Measurements from ENCODE around the gene PSMB4. TPM values are rescaled to one million over a fixed set of nuclear protein-coding genes. Genes with fewer than 3 reads are reported as not detected.

Gene PSMB4
- total and polyA plus RNA-seq, 2 experiments from 2014 or later = 348 to 417 TPM

- TF ChIP-seq ZNF462 (CRISPR knock-in tag; IDR thresholded peaks at IDR 0.05) = no peak
Observed at GRCh38 chr1:151406176-151406575, 6.8 kb downstream of the PSMB4 start (continued).

GRCh38 chr1:151407304-151407703 is 7.9 kb downstream of the PSMB4 start:
- Mint-ChIP-seq H3K9me3 (no peaks in the 10 kb centered on the region), H3K36me3 (ENCODE audit: low read depth) (peaks cover 81% of the 10 kb centered on the region), H3K4me3 (no peak overlapping the region), H3K4me1 (no peaks in the 10 kb centered on the region), H3K27me3 (ENCODE audit: insufficient read depth, low read depth, poor library complexity) (peaks cover 4% of the 10 kb centered on the region), H3K27ac (no peak overlapping the region)
- no peak for ATAC-seq
- peaks cover 3% of the 10 kb centered on the region; the same call in 1 of the 2 replicates for H3K79me2 ChIP-seq (replicated peaks; ENCODE audit: insufficient read depth)
- no peak for DNase-seq (ENCODE audit: low spot score)
- peaks cover 18% of the 10 kb centered on the region for H3F3A ChIP-seq (replicated peaks; ENCODE audit: low read depth)
- no peaks in the 10 kb centered on the region for H3K27me3 ChIP-seq (ENCODE audit: insufficient read depth)
- H4K20me1 ChIP-seq (replicated peaks; ENCODE audit: insufficient read depth) = peaks cover 26% of the 10 kb centered on the region
- no peak overlapping the region for H3K4me2 ChIP-seq
- H3K27ac ChIP-seq (ENCODE audit: low read depth) = no peak overlapping the region
- H3K9me2 ChIP-seq (ENCODE audit: insufficient read depth) = no peaks in the 10 kb centered on the region
- H2AFZ ChIP-seq = no peak overlapping the region
- H3K36me3 ChIP-seq (ENCODE audit: insufficient read depth) = peaks cover 77% of the 10 kb centered on the region
- no peaks in the 10 kb centered on the region for H3K4me1 ChIP-seq (ENCODE audit: insufficient read depth)
- H3K4me3 ChIP-seq = no peak overlapping the region
- no peak for TF ChIP-seq EZH2 (IDR thresholded peaks at IDR 0.05; ENCODE audit: low read depth, unreplicated experiment)
- TF ChIP-seq ETS1 (IDR thresholded peaks at IDR 0.05) = no peak
- no peak for TF ChIP-seq STAT1 (IDR thresholded peaks at IDR 0.05; ENCODE audit: unreplicated experiment)
- TF ChIP-seq JUNB (IDR thresholded peaks at IDR 0.05; ENCODE audit: unreplicated experiment) = no peak
- TF ChIP-seq REST (IDR thresholded peaks at IDR 0.05; ENCODE audit: unreplicated experiment) = no peak
- TF ChIP-seq ZNF331 (CRISPR knock-in tag; IDR thresholded peaks at IDR 0.05; ENCODE audit: low read depth) = no peak

Measured in GM23338 (cell line).